ENCODE results near the gene ERCC8.

The ERCC8 gene

DNA sequence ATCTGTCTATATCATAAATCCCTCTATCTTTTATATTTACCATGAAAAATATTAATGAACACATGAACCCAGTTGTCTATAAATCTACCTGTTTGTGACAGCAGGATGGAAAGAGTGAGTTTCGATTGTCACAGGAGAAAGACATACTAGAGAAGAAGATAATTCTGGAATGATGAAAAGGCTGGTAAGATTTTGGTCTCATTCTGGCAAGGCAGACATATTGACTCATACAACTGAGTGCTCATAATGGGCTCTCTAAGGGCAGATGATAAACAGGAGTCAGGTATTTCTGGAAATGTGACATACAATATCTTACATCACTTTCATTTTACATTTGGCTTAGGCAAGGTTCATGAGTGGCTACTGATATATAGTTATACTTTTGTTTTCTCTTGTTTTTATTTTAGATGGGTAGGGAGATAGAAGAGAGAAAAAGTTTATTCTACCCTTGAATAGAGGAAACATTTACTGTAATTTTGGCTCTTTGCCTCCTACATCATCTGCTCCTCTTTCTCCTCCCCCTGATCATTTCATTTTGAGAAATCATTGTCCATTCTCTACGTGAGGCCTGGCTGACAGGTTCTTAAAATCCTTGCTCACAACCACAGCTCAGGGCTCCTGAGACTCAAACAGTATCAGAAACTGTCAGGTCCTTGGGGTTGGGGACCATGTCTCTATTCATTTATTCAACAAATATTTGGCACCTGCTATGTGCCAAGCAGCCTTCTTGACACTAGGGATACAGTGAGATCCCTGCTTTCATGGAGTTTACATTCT, 115.2 kb downstream of the ERCC8 start:
- Histone ChIP-seq H4K20me1 (ENCODE audit: insufficient read depth, low read length, poor library complexity, severe bottlenecking) (no peaks in the 10 kb centered on the region), H3F3A (ENCODE audit: low read depth) (no peaks in the 10 kb centered on the region), H3K9me2 (replicated peaks; ENCODE audit: low read depth, low read length) (no peaks in the 10 kb centered on the region), H3K4me1 (ENCODE audit: insufficient read depth, low read length, poor library complexity, severe bottlenecking) (no peaks in the 10 kb centered on the region), H3K9me3 (ENCODE audit: insufficient read depth, low read depth, low read length) (no peaks in the 10 kb centered on the region), H3K9ac (ENCODE audit: low read depth, low read length, poor library complexity, severe bottlenecking) (no peak overlapping the region), H3K79me2 (ENCODE audit: insufficient read depth, low read length) (no peaks in the 10 kb centered on the region), H2AFZ (ENCODE audit: low read length) (no peak overlapping the region), H3K4me3 (ENCODE audit: low read length, poor library complexity, severe bottlenecking) (no peak overlapping the region), H3K4me2 (ENCODE audit: low read depth, low read length, poor library complexity, severe bottlenecking) (no peak overlapping the region), H3K36me3 (ENCODE audit: insufficient read depth, low read length) (no peaks in the 10 kb centered on the region), H3K27me3 (ENCODE audit: insufficient read depth, low read length, poor library complexity, severe bottlenecking) (no peaks in the 10 kb centered on the region)
- TF ChIP-seq EZH2phosphoT487 (IDR thresholded peaks at IDR 0.05; ENCODE audit: borderline replicate concordance), result no peak
- TF ChIP-seq CTCF (conservative IDR thresholded peaks at IDR 0.05; ENCODE audit: low read length), result no peak

GRCh38 chr5:60827201-60827600, 117.7 kb downstream of the ERCC8 start:
- no peak overlapping the region for H3K4me3 ChIP-seq (ENCODE audit: low read length, poor library complexity, severe bottlenecking)

GRCh38 chr5:60826653-60827052, 118.2 kb downstream of the ERCC8 start:
- Histone ChIP-seq H3K4me1 (ENCODE audit: insufficient read depth, low read length, poor library complexity, severe bottlenecking) (no peaks in the 10 kb centered on the region), H3K9ac (ENCODE audit: low read depth, low read length, poor library complexity, severe bottlenecking) (no peak overlapping the region), H3F3A (ENCODE audit: low read depth) (no peaks in the 10 kb centered on the region), H3K79me2 (ENCODE audit: insufficient read depth, low read length) (no peaks in the 10 kb centered on the region), H2AFZ (ENCODE audit: low read length) (no peak overlapping the region), H3K9me3 (ENCODE audit: insufficient read depth, low read depth, low read length) (no peaks in the 10 kb centered on the region), H3K36me3 (ENCODE audit: insufficient read depth, low read length) (no peaks in the 10 kb centered on the region), H3K4me3 (ENCODE audit: low read length, poor library complexity, severe bottlenecking) (no peak overlapping the region), H4K20me1 (ENCODE audit: insufficient read depth, low read length, poor library complexity, severe bottlenecking) (no peaks in the 10 kb centered on the region), H3K9me2 (replicated peaks; ENCODE audit: low read depth, low read length) (no peaks in the 10 kb centered on the region), H3K4me2 (ENCODE audit: low read depth, low read length, poor library complexity, severe bottlenecking) (no peak overlapping the region), H3K27me3 (ENCODE audit: insufficient read depth, low read length, poor library complexity, severe bottlenecking) (no peaks in the 10 kb centered on the region)
- no peak for TF ChIP-seq EZH2phosphoT487 (IDR thresholded peaks at IDR 0.05; ENCODE audit: borderline replicate concordance)
- no peak for TF ChIP-seq CTCF (conservative IDR thresholded peaks at IDR 0.05; ENCODE audit: low read length)

More at GRCh38 chr5:60827201-60827600, 117.7 kb downstream of the ERCC8 start:
- no peaks in the 10 kb centered on the region for H3F3A ChIP-seq (ENCODE audit: low read depth)
- no peaks in the 10 kb centered on the region for H3K27me3 ChIP-seq (ENCODE audit: insufficient read depth, low read length, poor library complexity, severe bottlenecking)
- no peaks in the 10 kb centered on the region for H3K36me3 ChIP-seq (ENCODE audit: insufficient read depth, low read length)
- H3K4me1 ChIP-seq (ENCODE audit: insufficient read depth, low read length, poor library complexity, severe bottlenecking), result no peaks in the 10 kb centered on the region
- H3K9me2 ChIP-seq (replicated peaks; ENCODE audit: low read depth, low read length), result no peaks in the 10 kb centered on the region
- TF ChIP-seq EZH2phosphoT487 (IDR thresholded peaks at IDR 0.05; ENCODE audit: borderline replicate concordance) (no peak), CTCF (conservative IDR thresholded peaks at IDR 0.05; ENCODE audit: low read length) (no peak)
- H3K4me2 ChIP-seq (ENCODE audit: low read depth, low read length, poor library complexity, severe bottlenecking), result no peak overlapping the region
- no peaks in the 10 kb centered on the region for H4K20me1 ChIP-seq (ENCODE audit: insufficient read depth, low read length, poor library complexity, severe bottlenecking)
- H3K9me3 ChIP-seq (ENCODE audit: insufficient read depth, low read depth, low read length), result no peaks in the 10 kb centered on the region
- H3K79me2 ChIP-seq (ENCODE audit: insufficient read depth, low read length), result no peaks in the 10 kb centered on the region
- H3K9ac ChIP-seq (ENCODE audit: low read depth, low read length, poor library complexity, severe bottlenecking), result no peak overlapping the region
- no peak overlapping the region for H2AFZ ChIP-seq (ENCODE audit: low read length)
